Measurements from ENCODE around the gene MAN2A2.

Gene MAN2A2

GRCh38 chr15:90959028-90959595 lies 56.0 kb downstream of the MAN2A2 start:
- no peak for DNase-seq (ENCODE audit: low read depth in 3 of 3, low spot score in 1 of 3)

DNA sequence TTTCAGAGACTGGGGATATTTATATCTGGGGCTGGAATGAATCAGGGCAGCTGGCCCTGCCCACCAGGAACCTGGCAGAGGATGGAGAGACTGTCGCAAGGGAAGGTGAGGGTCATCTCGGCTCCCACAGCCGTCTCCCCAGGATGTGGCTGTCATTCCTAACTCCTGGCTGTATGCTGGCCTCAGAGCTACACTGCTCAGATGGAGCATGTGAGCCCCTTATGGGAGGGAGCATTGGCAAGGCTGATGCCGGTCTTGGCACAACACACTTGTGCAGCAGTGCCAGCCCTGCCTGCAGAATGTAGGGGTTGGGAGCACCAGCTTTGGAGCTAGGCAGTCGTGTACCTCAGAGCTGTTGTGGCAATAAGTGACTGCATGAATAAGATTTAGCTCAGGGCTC lies 56.8 kb downstream of the MAN2A2 start:
- DNase-seq (ENCODE audit: low read depth in 3 of 3, low spot score in 1 of 3) = no peak

GRCh38 chr15:90960298-90961091 lies 57.4 kb downstream of the MAN2A2 start:
- no peak for DNase-seq (ENCODE audit: low read depth in 3 of 3, low spot score in 1 of 3)

GRCh38 chr15:90962021-90962420 lies 58.9 kb downstream of the MAN2A2 start:
- no peak for DNase-seq (ENCODE audit: low read depth in 3 of 3, low spot score in 1 of 3)

DNA sequence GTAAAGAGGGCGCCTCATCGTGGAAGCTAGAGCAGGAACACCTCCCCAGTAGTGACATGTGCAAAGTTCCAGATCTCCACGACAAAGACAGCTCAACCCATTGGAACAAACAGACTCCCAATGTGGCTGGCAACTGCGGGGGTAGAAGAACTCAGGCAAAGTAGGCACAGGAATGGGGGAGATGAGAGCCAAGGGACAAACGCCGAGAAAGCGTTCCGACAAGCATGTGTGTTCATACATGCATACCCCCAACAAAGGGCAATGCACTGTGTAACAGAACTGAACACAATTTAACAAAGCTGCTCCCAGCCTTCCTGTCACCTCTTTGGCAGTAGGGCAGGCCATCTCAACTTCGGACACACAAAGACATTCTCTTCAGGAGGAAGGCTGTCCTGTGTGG lies 63.2 kb downstream of the MAN2A2 start:
- DNase-seq (ENCODE audit: low read depth in 3 of 3, low spot score in 1 of 3) = no peak

DNA sequence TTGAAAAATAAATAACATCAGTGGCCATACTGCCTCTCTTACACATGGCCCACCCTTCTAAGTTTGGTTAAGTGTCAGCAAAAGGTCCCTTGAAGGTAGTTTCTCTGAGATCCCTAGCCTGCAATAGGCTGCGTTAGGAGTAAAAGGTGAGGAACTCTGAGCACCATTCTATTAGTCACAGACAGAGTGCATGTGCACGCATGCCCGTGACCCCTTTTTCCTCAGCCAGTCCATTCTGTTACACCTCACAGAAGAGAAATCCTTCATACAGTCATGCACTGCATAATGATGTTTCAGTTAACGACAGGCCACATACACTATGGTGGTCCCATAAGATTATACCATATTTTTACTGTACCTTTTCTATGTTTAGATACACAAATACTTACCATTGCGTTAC lies 64.1 kb downstream of the MAN2A2 start:
- no peak for DNase-seq (ENCODE audit: low read depth in 3 of 3, low spot score in 1 of 3)

DNA sequence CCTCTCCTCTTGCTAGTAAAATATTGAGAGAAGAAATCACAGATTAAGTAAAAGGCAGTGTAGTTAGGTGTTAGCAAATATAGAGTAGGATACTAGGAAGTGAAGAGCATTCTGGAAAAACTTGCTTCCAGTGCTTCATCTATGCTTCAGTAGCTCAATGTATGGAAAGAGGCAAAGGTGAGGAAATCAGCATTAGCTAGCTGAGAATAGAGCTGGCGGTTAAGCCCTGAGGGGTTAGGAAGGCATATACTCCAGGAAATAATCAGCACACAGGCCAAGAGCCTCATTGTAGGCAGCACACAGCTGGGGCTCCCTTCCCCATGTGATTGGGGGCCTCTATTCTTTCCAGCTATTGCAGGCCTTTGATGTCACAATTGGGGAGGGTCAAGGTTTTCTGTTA lies 65.3 kb downstream of the MAN2A2 start:
- DNase-seq (ENCODE audit: low read depth in 3 of 3, low spot score in 1 of 3) = no peak

DNA sequence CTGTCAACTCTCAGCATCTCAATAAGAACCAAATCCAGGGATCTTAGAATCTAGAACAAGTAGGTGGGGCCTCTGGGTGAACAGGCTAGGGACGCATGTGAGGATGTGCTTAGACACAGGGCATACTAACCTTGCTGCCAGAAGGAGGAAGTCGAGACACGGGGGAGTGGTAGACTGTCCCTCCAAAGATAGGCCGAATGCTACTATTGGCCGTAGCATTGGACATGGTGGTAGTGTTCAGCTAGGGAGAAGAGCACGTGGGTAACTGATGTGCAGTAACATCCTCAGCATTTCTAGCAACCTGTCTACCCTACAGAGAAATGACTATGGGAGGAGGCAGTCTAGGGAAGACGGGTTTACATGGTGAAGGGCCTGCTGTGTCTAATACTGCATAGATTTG lies 67.2 kb downstream of the MAN2A2 start:
- no peak for DNase-seq (ENCODE audit: low read depth in 3 of 3, low spot score in 1 of 3)

DNA sequence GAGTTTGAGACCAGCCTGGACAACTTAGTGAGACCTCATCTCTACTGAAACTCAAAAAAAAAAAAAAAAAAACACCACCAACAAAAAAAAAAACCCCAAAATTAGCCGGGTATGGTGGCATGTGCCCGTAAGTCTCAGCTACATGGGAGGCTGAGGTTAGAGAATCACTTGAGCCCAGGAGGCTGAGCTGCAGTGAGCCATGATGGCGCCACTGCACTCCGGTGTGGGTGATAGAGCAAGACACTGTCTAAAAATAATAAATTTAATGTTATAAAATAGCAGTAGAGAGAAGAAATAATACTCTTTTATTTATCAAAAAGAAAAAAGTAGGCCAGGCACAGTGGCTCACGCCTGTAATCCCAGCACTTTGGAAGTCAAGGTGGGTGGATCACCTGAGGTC lies 69.0 kb downstream of the MAN2A2 start:
- no peak for DNase-seq (ENCODE audit: low read depth in 3 of 3, low spot score in 1 of 3)
